ENCODE measurements around the gene SMARCC2.

Gene SMARCC2

DNA sequence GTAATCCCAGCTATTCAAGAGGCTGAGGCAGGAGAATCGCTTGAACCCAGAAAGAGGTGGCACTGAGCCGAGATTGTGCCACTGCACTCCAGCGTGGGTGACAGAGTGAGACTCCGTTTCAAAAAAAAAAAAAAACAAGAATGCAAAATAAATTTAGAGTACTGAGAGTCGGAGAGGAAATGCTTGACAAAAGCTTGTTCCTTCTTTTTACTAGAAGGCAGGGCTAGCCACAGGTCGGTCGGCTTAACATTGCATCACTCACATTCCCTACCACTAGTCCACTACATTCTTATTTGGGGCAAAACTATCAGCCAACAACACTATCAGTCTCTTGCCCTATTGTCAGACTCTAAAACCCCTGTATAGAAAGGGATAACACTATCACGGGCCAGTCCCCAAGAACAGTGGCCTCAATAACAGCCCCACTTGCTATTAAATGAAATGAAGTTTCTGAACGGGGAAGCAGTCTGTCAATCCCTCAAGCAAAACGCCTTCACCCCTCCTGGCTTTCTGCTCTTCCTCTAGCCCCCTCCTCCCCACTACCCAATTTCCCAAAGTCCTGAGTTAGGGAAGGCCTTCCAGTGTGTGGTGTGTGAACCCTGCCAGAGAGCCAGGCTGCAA is 31.4 kb upstream of the SMARCC2 start:
- Histone ChIP-seq H3K36me3 (ENCODE audit: control insufficient read depth in 2 of 2, insufficient read depth in 1 of 2, low read length in 2 of 2) (peaks cover 1 to 17% of the 10 kb centered on the region in 2 experiments; a peak in 2 of 3 replicates), H3K4me1 (ENCODE audit: control insufficient read depth, insufficient read depth, low read length) (peaks cover 12% of the 10 kb centered on the region; the same call in 1 of the 2 replicates), H3K4me3 (ENCODE audit: low read depth, low read length) (peak overlapping the region; percentile 77), H3K9me3 (ENCODE audit: control insufficient read depth, insufficient read depth, low read depth, low read length) (no peaks in the 10 kb centered on the region), H3K27ac (ENCODE audit: extremely low read depth, low read depth, low read length) (peak overlapping the region; percentile 83)
- TF ChIP-seq ZNF26 (tag by site-specific recombination; IDR thresholded peaks at IDR 0.05) (no peak), ZNF558 (tag by site-specific recombination; IDR thresholded peaks at IDR 0.05) (no peak), ZNF211 (tag by site-specific recombination; IDR thresholded peaks at IDR 0.05; ENCODE audit: low read depth) (no peak), ZNF76 (tag by site-specific recombination; IDR thresholded peaks at IDR 0.05; ENCODE audit: borderline replicate concordance, low read depth) (no peak), ZNF843 (tag by site-specific recombination; IDR thresholded peaks at IDR 0.05) (0 out of 2 replicates have a peak, but pooled peaks have one; percentile 3), SCRT2 (tag by site-specific recombination; IDR thresholded peaks at IDR 0.05) (peak; percentile 88), PRDM1 (tag by site-specific recombination; IDR thresholded peaks at IDR 0.05) (peak; percentile 59), ZNF600 (tag by site-specific recombination; IDR thresholded peaks at IDR 0.05) (peak; percentile 97), SCRT1 (tag by site-specific recombination; IDR thresholded peaks at IDR 0.05; ENCODE audit: borderline replicate concordance) (peak; percentile 81), SALL2 (tag by site-specific recombination; IDR thresholded peaks at IDR 0.05; ENCODE audit: borderline replicate concordance) (no peak), ZNF416 (tag by site-specific recombination; IDR thresholded peaks at IDR 0.05) (no peak)
- TF ChIP-seq, protein P1, sequence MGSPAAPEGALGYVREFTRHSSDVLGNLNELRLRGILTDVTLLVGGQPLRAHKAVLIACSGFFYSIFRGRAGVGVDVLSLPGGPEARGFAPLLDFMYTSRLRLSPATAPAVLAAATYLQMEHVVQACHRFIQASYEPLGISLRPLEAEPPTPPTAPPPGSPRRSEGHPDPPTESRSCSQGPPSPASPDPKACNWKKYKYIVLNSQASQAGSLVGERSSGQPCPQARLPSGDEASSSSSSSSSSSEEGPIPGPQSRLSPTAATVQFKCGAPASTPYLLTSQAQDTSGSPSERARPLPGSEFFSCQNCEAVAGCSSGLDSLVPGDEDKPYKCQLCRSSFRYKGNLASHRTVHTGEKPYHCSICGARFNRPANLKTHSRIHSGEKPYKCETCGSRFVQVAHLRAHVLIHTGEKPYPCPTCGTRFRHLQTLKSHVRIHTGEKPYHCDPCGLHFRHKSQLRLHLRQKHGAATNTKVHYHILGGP (tag by site-specific recombination; IDR thresholded peaks at IDR 0.05), result 0 out of 2 replicates have a peak, but pooled peaks have one; percentile 16
- POLR2A ChIA-PET, result interaction anchor here (0.7 to 3.6 kb wide), 16 partner anchors 9 to 268 kb away, joined by 3 to 59 read pairs (median 13); partner anchors contain the start of genes ANKRD52, COQ10A, MYL6 and PA2G4
- CTCF ChIA-PET, result interaction anchor here (0.7 to 5.3 kb wide), 9 partner anchors 9 to 101 kb away, joined by 3 to 73 read pairs (median 9); partner anchors contain the start of genes ANKRD52, SMARCC2 and ZC3H10

DNA sequence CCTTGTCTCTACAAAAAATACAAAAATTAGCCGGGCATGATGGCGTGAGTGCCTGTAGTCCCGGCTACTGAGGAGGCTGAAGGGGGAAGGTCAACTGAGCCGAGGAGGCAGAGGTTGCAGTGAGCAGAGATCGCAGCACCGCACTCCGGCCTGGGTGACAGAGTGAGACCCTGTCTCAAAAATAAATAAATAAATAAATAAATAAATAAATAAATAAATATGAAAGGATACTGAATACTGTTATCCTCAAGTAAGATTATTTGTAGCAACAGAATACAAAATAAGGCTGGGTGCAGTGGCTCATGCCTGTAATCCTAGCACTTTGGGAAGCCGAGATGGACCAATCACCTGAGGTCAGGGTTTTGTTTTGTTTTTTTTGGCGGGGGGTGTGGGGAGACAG is 30.6 kb upstream of the SMARCC2 start:
- CTCF ChIA-PET, result interaction anchor here (0.7 to 5.3 kb wide), 4 partner anchors 8 to 32 kb away, joined by 3 to 73 read pairs (median 22); partner anchors contain the start of gene SMARCC2
- H3K27ac ChIP-seq (ENCODE audit: extremely low read depth, low read depth, low read length), result no peak overlapping the region
- TF ChIP-seq ZSCAN4 (tag by site-specific recombination; IDR thresholded peaks at IDR 0.05) (no peak), ZBTB49 (tag by site-specific recombination; IDR thresholded peaks at IDR 0.05; ENCODE audit: low read depth) (no peak), ZNF549 (tag by site-specific recombination; IDR thresholded peaks at IDR 0.05) (no peak), HOXC10 (CRISPR knock-in tag; IDR thresholded peaks at IDR 0.05) (no peak), ZBTB48 (tag by site-specific recombination; IDR thresholded peaks at IDR 0.05) (no peak), SALL2 (tag by site-specific recombination; IDR thresholded peaks at IDR 0.05; ENCODE audit: borderline replicate concordance) (no peak), ZNF558 (tag by site-specific recombination; IDR thresholded peaks at IDR 0.05) (peak; percentile 92), EGR2 (tag by site-specific recombination; IDR thresholded peaks at IDR 0.05; ENCODE audit: low read depth) (no peak), ZNF423 (tag by site-specific recombination; IDR thresholded peaks at IDR 0.05) (no peak), ZNF600 (tag by site-specific recombination; IDR thresholded peaks at IDR 0.05) (no peak), ZNF366 (tag by site-specific recombination; conservative IDR thresholded peaks at IDR 0.05) (no peak; the same call in 1 of the 2 replicates), ZIC2 (tag by site-specific recombination; IDR thresholded peaks at IDR 0.05) (no peak), ZNF140 (tag by site-specific recombination; IDR thresholded peaks at IDR 0.05) (peak; percentile 97; the same call in 1 of the 2 replicates), ZNF23 (tag by site-specific recombination; IDR thresholded peaks at IDR 0.05; ENCODE audit: borderline replicate concordance) (no peak), ZNF214 (tag by site-specific recombination; IDR thresholded peaks at IDR 0.05; ENCODE audit: borderline replicate concordance) (no peak; the same call in 1 of the 2 replicates), ZNF654 (tag by site-specific recombination; IDR thresholded peaks at IDR 0.05; ENCODE audit: low read depth) (peak; percentile 57)

More for the DNA sequence above, 30.6 kb upstream of the SMARCC2 start:
- Histone ChIP-seq H3K4me1 (ENCODE audit: control insufficient read depth, insufficient read depth, low read length) (peaks cover 7% of the 10 kb centered on the region; the same call in 1 of the 2 replicates), H3K4me3 (ENCODE audit: low read depth, low read length) (no peak overlapping the region), H3K36me3 (ENCODE audit: control insufficient read depth in 2 of 2, insufficient read depth in 1 of 2, low read length in 2 of 2) (peaks cover 6 to 21% of the 10 kb centered on the region in 2 experiments; a peak in 2 of 3 replicates), H3K9me3 (ENCODE audit: control insufficient read depth, insufficient read depth, low read depth, low read length) (no peaks in the 10 kb centered on the region)
- POLR2A ChIA-PET, result interaction anchor here (3.6 kb wide), 1 partner anchor 14 kb away, joined by 47 read pairs; no protein-coding TSS in a partner anchor

Measured in HEK293 (cell line).